Endothelial cell of umbilical vein (primary cell): Measurements from ENCODE around the gene NFX1.

Experiments
- EZH2 ChIP-seq: IDR thresholded peaks from 2 replicates; pipeline ENCODE4 v1.6.1; 2012; ENCODE audit warnings: borderline replicate concordance, low read depth, mild to moderate bottlenecking, moderate library complexity, low read length, inconsistent platforms; ENCODE audit not compliant: severe bottlenecking
- POLR2AphosphoS5 ChIP-seq: IDR thresholded peaks from 2 replicates; pipeline ENCODE4 v1.6.1; 2012; ENCODE audit warnings: low read depth, mild to moderate bottlenecking, control low read depth, low read length, moderate library complexity; ENCODE audit not compliant: insufficient read depth

DNA sequence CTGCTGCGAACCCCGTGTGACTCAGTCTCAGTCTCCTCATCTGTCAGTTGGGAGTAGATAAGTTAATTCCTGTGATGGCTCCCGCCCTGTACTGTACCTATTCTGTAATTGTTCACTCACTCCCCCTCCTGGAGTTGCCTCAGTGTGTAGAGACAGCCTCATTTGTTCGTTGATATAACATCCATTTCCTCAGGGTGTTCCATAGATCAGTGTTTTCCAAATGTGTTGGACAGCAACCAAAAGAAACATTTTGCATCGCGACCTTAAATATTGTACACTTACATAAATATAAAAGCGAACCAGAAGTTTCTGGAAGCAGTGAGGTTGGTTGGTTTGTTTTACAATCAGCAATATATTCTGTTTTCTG lies 698 bp downstream of the NFX1 start:
- no peak for TF ChIP-seq EZH2
- no peak for TF ChIP-seq POLR2AphosphoS5
